ENCODE data around the gene CCDC187. TPM values are rescaled to one million over a fixed set of nuclear protein-coding genes. Genes with fewer than 3 reads are reported as not detected.

Gene CCDC187
- total RNA-seq, 1 donor from 2014 or later = 1.4 TPM

- no peaks in the 10 kb centered on the region for H3K27me3 Mint-ChIP-seq
- peak overlapping the region; percentile 71 for H3K27ac Mint-ChIP-seq
- DNase-seq (ENCODE audit: low spot score, unreplicated experiment) = no peak
- H3K9me3 Mint-ChIP-seq (ENCODE audit: low read depth) = no peaks in the 10 kb centered on the region
- peaks cover 3% of the 10 kb centered on the region for H3K4me1 Mint-ChIP-seq (ENCODE audit: low read depth)
- no peak overlapping the region for H3K4me3 Mint-ChIP-seq (ENCODE audit: low read depth)
- H3K36me3 Mint-ChIP-seq (ENCODE audit: insufficient read depth) = peaks cover 1% of the 10 kb centered on the region
- TF ChIP-seq, protein P1, sequence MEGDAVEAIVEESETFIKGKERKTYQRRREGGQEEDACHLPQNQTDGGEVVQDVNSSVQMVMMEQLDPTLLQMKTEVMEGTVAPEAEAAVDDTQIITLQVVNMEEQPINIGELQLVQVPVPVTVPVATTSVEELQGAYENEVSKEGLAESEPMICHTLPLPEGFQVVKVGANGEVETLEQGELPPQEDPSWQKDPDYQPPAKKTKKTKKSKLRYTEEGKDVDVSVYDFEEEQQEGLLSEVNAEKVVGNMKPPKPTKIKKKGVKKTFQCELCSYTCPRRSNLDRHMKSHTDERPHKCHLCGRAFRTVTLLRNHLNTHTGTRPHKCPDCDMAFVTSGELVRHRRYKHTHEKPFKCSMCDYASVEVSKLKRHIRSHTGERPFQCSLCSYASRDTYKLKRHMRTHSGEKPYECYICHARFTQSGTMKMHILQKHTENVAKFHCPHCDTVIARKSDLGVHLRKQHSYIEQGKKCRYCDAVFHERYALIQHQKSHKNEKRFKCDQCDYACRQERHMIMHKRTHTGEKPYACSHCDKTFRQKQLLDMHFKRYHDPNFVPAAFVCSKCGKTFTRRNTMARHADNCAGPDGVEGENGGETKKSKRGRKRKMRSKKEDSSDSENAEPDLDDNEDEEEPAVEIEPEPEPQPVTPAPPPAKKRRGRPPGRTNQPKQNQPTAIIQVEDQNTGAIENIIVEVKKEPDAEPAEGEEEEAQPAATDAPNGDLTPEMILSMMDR (IDR thresholded peaks at IDR 0.05; ENCODE audit: unreplicated experiment) = no peak
These were observed 40.8 kb upstream of the CCDC187 start for GRCh38 chr9:136344544-136345280.

- no peaks in the 10 kb centered on the region for H3K9me3 Mint-ChIP-seq (ENCODE audit: low read depth)
- TF ChIP-seq, protein P1 (IDR thresholded peaks at IDR 0.05; ENCODE audit: unreplicated experiment) = no peak
- H3K4me1 Mint-ChIP-seq (ENCODE audit: low read depth) = peaks cover 3% of the 10 kb centered on the region
- no peak overlapping the region for H3K4me3 Mint-ChIP-seq (ENCODE audit: low read depth)
- H3K27me3 Mint-ChIP-seq = no peaks in the 10 kb centered on the region
- peak overlapping the region; percentile 20 for H3K27ac Mint-ChIP-seq
- peaks cover 3% of the 10 kb centered on the region for H3K36me3 Mint-ChIP-seq (ENCODE audit: insufficient read depth)
- DNase-seq (ENCODE audit: low spot score, unreplicated experiment) = no peak
These were observed 40.0 kb upstream of the CCDC187 start for GRCh38 chr9:136343884-136344269.

DNA sequence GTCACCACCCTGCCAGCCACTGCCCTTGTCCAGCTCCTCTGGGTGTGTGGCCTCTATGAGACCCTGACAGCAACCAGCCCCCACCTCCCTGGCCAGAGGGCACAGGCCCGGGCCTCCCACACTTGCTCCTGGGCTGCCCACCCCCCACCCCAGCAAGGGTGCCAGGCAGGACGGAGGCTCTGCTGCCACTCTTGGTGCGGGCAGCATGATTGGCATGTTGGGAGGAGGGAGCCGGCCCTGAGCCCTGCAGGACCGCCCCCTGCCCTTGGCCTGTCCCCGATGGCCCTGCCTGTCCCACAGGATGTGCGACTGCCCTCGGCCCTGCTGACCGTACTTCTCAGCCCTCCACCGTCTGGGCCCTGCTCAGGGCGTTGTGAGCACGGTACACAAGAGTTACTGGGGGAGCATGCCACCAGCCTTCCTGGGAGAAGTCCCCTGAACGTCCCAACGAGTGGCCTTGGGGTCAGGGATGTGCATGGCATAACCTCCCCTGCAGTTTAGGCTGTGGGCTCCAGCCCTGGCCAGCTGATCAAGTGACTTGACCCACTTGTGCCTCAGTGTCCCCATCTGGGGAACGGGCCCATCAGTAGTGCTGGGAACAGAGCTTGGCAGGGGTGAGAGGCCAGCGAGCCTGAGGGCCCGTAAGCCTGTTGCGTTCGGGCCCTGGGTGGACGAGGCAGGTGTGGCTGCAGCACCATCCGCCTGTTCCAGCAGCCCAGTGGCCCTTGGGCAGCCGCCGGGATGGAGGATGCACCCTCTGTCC is 39.4 kb upstream of the CCDC187 start:
- H3K9me3 Mint-ChIP-seq (ENCODE audit: low read depth) = no peaks in the 10 kb centered on the region
- DNase-seq (ENCODE audit: low spot score, unreplicated experiment) = no peak
- peaks cover 3% of the 10 kb centered on the region for H3K4me1 Mint-ChIP-seq (ENCODE audit: low read depth)
- TF ChIP-seq, protein P1 (IDR thresholded peaks at IDR 0.05; ENCODE audit: unreplicated experiment) = no peak
- no peak overlapping the region for H3K4me3 Mint-ChIP-seq (ENCODE audit: low read depth)
- peaks cover 4% of the 10 kb centered on the region for H3K36me3 Mint-ChIP-seq (ENCODE audit: insufficient read depth)
- H3K27ac Mint-ChIP-seq = peak overlapping the region; percentile 87
- H3K27me3 Mint-ChIP-seq = no peaks in the 10 kb centered on the region

DNA sequence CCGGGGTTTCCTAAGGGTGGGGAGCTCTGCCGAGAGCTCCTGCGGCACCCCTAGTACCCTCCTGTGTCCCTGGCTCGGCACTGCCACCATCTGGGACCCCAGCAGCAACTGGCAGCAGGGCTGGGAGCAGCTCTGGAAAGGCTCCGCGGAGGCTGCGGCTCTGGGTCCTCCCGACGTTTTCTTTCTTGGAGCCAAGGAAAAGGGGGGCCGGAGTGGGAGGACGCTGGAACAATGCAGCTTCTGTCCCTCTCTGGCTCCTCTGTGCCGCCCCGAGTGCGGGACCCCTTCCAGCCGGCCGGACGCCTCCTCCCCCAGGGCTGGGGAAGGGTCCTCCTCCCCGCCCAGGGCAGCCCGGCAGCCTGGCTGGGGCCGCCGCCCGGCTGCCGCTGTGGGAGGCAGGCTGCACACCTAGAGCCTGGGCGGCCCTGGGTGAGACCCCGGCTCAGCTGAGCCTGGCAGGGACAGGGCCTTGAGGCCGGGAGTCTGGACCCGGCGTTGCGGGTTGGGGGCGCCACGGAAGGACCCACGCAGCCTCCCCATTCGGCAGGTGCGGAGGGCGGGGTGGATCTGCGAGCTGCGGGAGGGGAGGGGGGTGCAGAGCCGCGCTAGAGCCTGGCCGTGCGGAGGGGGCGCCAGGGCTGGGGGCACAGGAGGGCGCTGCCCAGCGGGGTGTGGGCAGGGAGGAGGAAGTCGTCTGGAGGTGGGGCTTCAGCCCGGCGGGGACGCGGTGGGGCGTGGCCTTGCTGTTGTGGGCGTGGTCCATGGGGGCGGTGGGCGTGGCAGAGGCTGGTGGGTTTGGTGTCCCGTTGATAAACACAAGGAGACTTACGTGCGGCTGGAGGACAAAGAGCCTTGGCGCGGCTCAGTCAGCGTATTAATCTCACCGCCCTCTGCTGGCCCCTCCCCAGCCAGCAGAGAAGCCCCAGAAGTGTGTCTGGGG is 38.6 kb upstream of the CCDC187 start:
- Mint-ChIP-seq H3K36me3 (ENCODE audit: insufficient read depth) (peaks cover 4% of the 10 kb centered on the region), H3K27me3 (no peaks in the 10 kb centered on the region), H3K27ac (peak overlapping the region; percentile 87)

More for the DNA sequence above, 38.6 kb upstream of the CCDC187 start:
- Mint-ChIP-seq H3K4me1 (ENCODE audit: low read depth) (peaks cover 3% of the 10 kb centered on the region), H3K4me3 (ENCODE audit: low read depth) (peak overlapping the region; percentile 59), H3K9me3 (ENCODE audit: low read depth) (no peaks in the 10 kb centered on the region)
- peak; percentile 87 for DNase-seq (ENCODE audit: low spot score, unreplicated experiment)
- TF ChIP-seq, protein P1 (IDR thresholded peaks at IDR 0.05; ENCODE audit: unreplicated experiment) = no peak
